ENCODE data around the gene NOTUM.

The NOTUM gene

DNA sequence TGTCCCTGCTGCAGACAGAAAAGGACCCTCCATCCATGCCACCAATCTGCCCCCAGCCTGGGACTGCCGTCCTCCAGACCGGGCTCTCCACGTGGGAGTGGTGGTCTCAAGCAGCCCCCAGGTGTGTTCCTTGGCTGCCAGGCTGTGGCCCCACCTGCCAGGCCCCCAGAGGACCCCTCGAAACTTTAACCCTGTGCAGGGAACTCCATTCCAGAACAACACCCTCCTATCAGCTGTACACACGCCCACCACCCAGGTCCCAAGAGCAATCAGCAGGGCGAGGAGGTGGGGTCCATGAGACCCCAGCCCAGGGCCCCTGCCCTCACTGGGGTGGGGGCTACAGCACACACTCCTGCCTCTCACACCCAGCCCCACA lies 25.3 kb downstream of the NOTUM start:
- DNase-seq (ENCODE audit: low spot score): no peak

DNA sequence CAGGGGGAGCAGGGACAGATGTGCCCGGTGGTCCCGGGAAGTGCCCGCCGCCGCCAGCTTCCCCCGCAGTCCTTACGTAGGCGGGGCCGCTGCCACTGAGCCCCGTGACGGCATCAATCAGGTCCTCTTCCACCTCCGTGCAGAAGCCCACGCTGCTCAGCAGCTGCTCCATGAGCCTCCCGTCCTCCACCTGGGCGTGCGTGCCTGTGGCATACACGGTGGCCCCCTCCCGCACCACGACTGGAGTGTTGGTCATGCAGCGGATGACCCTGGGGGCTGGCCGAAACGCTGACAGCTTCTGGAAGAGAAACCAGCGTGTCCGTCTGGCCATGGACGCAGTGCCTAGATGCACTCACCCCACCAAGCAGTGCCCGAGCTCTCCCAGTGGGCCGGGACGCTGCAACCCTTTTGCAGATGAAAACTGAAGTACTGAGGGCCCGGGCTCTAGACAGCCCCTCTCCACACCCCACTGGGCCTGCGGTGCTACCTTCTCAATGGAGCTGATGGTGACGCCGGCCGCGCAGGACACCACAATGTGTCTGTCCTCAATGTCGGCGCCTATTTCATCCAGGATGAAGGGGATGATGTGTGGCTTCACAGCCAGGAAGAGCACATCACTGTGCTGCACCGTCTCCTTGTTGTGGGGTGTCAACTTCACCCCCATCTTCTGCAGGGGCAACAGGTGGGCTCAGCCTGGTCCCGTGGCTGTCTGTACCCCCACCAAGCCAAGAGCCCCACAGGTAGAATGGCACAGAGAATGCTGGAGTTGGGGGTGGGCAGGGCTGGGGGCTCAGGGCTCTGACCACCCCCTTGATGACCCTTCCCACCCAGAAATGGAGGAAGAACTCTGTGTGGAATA lies 25.9 kb downstream of the NOTUM start:
- DNase-seq (ENCODE audit: low spot score): no peak

DNA sequence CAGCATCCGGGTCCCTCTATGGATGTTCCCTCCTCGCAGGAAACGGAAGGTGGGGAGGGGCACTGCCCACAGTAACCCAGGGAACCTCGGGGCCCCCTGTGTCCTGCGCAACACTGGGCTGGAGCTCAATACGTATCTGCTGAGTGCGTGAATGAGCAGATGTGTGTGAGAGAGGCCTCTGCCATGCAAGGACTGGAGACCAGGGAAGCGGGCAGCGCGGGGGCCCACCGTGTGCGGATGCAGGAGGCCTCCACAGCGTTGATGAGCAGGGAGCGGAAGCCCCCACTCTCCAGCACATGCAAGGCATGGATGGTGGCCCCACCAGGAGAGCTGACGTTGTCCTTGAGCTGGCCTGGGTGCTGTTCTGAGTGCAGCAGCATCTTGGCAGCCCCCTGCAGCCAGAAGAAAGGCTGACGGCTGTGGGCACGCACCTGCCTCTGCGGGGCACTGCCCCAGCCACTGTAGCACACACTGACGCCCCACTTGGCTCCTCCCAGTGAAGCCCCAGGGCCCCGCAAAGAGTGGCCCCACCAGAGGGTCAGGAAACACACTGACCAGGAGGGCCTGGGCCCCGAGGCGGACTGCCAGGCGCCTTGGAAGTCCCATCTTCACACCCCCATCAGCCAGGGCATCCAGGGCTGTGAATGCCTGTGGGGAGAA lies 26.8 kb downstream of the NOTUM start:
- DNase-seq (ENCODE audit: low spot score): no peak

DNA sequence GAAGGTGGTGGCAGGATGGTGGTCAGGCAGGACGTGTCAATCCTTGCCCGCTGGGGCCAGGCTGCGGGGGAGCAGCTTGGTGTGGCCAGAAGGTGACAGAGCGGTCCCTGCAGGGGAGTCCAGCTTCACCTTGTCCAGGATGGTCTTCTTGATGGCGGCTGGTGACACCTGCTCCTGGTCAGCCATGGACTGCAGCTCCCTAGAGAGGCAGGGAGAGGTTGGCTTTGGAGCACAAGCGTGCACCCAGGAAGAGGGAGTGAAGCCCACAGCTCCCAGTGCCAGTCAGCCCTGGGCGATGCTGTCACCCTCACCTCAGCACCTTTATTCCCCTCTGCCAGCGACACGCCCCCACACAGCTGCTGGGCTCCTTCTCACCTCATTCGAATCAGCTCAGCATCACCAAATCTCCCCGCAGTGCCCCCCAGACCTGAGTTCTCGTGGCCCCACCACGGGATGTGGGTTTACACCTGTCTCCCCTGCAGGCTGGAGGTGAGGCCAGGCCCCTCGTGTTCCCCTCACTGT lies 27.7 kb downstream of the NOTUM start:
- no peak for DNase-seq (ENCODE audit: low spot score)

DNA sequence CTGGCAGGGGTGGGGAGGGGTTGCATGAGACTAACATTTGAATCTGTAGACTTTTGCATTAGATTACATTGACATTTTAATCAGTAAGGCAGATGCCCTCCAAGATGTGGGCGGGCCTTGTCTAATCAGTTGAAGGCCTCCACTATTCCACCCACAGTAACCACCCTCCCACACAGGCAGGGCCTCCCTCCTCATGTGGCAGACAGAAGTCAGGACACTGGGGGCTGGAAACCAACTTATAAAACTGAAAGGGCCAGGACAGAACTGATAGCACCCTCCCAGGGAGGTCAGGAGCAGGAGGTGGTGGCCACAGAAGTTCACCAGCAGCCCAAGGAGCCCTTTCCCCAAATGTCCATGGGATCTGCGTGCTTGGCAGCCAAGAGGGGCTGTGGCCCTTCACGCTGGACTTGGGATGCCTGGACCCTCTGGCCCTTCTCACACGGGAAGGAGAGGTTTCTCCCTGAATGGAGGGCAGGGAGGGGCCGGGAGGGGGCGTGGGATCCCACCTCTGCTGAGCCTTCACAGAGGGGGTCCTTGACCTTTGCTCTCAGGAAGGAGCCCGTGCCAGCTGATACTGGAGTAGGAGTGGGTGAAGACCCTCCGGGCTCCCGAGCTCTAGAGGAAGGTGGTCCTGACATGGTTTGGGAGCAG lies 28.5 kb downstream of the NOTUM start:
- DNase-seq (ENCODE audit: low spot score): no peak

DNA sequence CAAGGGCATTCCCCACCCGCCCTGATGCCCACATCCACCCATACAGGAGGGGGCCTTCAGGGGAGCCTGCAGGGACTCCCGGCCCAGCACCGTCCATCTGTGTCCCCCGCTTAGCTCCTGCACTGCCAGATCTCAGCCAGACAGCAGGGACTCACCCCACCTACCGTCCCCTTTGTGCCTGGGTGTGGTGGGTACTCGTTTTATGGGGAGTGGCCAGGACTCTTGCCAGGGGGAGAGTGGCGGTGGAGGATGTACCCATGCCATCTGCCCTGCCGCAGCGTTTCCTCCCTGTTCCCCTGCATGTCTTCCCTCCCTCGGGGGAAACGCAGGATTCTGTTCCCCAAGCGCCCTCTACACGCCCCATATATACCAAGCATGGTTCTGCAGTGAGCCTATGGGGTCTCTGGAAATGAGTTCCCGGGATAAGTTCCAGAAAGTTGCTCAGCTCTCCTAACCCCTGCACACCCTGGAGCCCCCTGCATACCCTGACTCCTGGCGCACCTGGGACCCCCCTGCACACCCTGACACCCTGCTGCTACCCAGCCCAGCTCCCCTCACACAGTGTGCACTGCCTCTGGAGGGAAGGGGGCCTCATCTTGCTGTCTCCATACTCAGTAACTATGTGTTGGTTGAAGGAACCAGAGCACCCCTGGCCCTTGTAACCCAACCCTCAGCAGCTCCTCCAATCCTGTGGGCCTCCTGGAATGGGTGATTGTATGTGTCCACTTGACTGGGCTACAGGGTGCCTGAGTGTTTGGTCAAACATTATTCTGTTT lies 29.2 kb downstream of the NOTUM start:
- no peak for DNase-seq (ENCODE audit: low spot score)

DNA sequence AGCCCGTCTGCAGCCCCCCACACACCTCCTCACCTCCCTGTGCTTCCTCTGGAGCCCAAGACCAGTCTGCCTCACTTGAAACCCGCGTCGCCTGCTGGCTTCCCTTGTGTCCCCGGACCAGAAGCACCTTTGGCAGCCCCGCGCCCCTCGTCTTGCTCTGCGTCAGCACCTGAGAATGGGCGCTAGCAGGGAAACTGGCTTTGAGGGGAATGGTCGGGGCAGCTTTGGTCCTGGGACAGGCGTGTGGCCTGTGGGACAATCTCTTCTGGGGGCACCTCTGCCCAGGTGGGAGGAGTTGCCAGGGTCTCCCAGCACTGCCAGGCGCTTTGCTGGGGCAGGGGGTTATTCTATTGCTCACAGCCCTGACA lies 29.8 kb downstream of the NOTUM start:
- DNase-seq (ENCODE audit: low spot score): no peak

DNA sequence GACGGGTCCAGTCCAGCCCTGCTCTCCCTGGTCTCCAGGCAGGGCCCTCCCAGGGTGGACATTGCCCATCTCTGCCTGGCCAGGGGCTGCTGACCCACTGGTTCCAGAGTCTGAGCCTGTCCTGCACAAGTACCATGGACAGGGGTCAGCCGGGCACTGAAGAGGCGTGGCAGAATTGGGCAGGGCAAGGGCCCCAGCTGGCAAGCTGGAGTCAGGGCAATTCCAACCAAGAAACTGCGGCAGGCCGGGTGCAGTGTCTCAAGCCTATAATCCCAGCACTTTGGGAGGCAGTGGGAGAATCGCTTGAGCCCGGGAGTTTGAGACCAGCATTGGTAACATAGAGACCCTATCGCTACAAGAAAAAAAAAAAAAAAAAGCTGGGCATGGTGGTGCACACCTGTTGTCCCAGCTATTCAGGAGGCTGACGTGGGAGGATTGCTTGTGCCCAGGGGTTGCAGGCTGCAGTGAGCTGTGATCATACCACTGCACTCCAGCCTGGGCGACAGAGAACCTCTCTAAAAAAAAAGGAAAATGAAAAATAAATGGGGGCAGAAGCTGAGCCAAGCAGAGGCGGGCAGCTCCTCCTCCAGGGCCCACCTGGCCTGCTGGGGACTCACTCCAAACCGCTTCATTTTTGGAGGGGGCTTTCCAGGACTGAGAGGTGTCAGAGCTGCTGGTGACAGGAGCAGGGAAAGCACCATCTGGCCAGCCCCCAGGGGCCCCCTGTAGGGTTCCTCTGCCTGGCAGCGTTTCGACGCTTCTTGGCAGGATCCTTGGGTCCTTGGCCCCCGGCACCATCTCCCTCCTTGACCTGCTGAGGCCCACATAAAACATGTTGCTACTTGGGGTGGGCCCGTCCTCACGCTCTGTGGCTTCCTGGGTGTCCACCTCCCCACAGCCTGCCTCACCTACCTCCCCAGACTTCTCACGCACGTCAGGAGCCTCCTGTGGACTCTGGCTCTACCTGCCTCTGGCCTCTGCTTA lies 30.6 kb downstream of the NOTUM start:
- DNase-seq (ENCODE audit: low spot score): no peak

DNA sequence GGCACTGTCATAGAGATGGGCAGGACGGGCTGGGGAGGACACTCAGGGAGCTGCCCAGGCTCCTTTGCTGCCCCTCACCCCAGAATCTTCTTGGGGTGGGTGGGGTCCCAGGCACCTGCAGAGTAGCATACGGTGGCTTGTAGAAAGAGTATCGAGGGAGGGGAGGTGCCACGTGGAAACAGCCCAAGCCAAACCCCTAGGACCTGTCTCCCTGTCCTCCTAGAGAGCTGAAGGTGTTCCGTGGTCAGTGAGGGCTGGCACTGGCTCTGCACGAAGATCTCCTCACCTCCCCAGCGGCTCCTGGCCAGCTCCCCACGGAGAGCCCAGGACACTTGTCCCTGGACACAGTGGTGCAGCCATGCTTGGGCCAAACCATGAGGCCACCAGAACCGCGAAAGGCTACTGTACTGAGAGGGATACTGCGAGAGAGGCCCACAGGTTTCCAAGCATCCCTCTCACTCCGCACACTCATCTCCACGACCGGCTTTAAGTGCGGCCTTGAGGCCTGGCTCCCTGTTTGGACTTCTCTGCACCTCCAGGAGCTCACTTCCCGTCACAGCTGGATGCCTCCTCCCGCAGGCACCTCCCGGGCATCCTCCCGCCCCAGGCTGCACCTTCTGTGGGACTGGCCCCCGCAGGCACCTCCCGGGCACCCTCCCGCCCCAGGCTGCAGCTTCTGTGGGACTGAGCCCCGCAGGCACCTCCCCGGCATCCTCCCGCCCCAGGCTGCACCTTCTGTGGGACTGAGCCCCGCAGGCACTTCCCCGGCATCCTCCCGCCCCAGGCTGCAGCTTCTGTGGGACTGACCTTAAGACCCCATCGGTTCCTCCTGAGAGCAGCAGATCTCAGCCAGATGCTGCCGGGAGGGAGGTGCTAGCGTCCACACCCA lies 31.5 kb downstream of the NOTUM start:
- DNase-seq (ENCODE audit: low spot score): no peak

DNA sequence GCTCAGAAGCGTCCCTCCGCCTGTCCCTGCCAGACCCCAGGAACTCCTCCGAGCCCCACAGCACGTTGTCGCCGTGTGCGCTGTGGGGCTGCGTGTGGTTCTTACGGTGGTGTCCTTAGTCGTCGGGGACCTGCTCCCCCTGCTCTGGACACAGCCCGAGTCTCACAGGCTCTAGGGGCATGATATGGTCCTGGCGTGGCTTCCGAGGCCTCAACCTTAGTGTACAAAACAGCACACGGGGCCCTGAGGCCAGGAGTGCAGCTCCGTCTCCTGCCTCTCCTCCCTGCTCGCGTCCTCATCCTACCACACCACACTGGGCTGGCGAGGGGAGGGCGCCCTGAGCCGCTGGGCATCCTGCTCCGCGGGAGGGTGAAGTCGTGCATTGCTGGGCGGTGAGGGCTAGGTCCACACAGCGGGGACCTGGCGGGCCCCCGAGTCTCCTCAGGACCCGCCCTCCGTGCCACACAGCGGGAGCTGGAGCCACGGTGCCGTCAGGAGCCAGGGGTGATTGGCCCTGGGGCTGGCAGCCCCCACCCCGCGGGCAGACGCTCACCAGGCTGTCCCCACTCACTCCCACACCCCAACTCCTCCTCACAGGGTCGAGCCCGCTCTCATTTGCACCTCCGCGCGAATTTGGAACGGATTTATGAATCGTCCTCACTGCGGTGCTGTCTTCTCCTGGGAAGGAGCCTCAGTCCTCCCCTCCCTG lies 32.3 kb downstream of the NOTUM start:
- no peak for DNase-seq (ENCODE audit: low spot score)

DNA sequence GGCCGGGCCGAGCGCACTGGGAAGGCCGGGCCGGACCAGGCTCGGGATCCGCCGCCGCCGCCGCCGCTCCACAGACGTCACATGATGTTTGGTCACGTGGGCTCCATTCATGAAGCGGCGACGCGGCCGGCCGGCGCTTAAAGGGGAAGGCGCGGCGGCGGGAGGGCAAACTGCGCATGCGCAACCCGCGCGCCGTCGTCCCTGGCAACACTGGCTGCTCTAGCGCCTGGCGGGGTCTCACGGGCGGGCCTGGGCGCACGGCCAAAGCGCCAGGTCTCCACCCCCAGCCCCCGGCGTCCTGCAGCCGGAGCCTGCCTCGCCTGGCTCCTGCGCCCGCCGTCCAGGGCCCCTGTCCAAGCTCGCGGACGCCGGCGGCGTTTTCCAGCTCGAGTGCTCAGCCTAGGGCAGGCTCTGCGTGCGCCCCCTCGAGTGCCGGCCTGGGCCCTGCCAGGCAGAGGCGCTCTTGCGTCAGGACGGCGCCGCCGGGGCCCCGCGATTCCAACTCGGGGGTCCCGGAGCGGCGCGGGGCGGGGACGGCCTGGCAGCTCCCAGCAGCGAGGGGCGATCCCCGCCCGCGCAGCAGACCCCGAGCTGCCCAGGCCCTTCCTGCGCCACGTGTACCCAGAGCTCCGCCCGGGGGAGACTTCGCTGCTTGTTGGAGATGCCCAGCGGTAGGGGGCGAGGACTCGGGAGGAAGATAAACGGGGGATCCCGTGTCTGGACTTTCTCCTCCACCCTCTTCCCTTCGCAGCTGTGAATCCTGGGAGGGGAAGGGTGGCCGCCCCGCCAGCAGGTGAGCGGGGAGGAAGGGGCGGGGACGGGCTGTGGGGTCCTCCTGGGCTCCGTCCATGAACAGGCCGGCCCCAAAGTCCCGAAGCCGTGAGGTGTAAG lies 33.1 kb downstream of the NOTUM start, which contains the start of gene MAFG:
Gene MAFG, minus strand, starts transcription at position 83 of the 891 bp plus-strand sequence. CDS start 4,550 bp downstream, outside the sequence.
- peak; percentile 96 for DNase-seq (ENCODE audit: low spot score)

DNA sequence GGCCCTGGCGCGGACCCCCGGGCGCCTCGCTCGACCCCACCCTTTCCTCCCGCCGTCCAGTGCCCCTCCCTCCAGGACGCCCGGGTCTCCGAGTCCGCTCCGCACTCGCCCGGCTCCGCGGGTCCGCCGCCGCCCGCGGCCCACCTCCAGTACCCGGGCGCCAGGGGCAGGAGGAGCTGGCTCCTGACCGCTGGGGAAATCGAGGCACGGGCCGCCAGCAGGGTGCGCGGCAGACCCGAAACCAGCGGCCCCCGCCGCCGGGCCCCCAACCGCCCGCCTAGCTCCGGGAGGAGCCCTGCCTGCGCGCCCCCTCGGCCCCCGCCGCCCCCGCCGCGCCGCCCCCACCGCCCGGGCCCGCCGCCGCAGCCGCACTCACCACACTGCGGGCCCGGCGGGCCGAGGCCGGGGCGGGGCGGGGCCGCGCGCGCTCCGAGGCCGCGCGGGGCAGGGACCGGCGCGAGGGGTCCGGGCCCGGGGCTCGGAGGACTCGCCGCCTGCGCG lies 33.8 kb downstream of the NOTUM start:
- DNase-seq (ENCODE audit: low spot score): peak; percentile 42

DNA sequence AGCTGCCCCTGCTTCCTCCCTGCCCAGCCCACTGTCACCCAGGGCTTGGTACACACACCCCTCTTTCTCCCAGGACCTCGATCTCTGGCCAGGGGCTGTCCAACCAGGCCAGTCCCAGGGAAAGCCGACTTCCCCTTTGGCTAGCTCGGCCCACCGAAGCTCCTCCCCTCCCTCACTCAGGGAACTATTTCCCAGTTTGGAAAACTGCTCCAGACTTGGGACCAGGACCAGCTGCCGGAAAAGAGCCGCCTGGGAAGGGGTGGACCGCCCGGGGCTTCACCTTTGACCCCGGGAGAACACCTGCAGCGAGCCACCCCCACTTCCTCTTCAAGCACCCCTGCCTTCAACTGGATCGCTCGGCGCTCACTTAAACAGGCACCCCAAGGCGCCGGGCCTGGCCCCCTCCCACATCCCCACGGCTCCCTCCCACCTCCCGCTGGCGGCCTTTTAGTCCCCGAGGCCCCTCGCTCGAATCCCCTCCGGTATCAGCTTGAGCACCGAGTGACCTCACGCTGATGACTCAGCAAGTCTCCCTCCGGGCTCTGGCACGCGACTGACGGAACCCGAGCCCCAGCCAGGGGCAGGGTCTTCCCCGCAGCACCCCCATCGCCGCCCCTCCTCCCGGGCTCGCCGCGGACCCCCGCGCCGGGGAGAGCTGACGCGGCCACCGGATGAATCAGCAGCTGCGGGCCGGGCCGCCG lies 34.4 kb downstream of the NOTUM start:
- peak; percentile 79 for DNase-seq (ENCODE audit: low spot score)

DNA sequence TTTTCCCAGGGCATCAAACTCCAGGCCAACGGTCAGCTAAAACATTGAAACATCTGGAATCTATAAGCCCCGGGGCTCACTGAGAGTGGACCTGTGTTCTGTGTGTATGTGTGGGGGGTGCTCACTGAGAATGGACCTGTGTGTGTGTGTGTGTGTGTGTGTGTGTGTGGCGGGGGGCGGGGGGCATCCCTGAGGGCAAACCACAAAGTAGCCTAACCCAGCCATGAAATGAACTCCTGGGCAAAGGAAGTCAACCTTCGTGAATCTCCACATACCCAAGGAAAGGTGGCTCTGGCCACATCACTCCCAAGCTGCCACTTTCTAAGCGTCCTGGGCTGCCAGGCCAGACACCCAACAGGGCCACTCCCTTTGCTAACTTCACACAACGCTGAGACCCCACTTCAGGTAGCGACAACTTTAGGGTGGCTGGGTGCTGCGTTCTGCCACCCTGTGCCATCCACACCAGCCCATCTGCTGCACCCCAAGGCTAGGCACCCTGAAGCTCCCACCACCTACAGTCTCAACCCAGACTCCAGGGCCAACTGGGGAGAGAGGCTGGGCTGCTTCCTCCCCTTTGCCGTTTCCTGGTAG lies 35.0 kb downstream of the NOTUM start:
- no peak for DNase-seq (ENCODE audit: low spot score)

DNA sequence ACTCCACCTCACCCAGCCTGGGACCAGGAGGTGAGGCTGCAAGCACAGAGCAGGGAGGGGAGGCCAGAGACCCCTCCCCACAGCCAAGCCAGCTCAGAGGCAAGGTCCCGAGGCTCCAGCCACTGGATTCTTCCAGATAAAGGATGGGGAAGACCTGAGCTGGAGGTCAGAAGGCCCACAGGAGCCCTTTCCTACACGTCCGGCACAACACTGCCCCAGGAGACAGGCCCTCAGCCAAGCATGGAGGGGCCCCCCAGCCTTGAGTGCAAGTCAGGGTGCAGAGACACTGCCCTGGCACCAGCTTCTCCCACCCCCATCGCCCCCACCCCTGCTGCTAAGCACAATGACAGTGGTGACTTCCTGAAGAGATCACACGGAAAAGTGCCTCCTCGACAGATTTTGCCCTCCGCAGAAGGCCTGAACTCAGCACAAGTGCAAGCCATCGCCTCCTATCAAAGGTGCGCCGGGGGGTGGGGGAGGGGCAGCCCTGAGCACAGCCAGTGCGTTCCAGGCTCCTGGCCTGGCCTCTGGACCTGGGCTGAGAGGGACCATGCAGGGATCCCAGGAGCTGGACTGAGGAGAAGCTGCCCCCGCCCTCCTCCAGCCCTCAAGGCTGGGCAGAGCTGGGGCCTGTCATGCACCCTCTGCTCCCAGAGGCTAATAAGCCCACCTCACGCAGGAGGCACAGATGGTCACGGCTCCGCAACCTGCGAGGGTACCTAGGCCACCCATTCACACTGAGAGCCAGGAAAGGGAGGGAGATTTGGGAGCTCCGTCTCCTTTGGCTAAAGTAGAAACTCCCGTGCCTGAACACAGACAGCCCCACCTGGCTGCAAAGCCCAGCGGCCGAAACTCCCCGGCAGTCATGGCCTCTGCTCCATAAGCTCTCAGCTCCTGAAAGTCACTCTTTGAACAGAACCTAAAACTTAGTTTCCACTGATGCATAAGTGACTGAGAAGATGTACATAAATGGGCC lies 36.1 kb downstream of the NOTUM start:
- no peak for DNase-seq (ENCODE audit: low spot score)
